Measurements from ENCODE around the gene SLMAP.

The SLMAP gene

DNA sequence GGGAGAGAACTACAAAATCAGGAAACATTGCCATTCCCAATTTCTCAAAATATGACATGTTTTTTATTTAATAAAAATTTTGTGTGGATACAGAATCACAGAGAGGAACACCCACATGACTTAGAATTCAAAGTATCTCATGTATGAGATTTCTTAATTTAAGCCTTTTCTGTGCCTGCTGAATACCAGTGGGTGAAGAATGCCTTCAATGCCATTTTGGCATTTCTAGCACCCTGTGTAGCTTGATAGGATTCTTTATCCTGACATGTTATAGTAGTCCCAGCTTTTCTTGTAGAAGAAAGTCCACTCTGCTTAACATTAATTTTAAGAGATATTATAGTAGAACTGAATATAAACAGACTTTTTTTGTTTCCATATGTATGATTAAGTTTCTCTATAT lies 3.1 kb upstream of the SLMAP start:
- DNase-seq (ENCODE audit: low read depth): no peak

- peak; percentile 32 for DNase-seq (ENCODE audit: low read depth)
These were observed 787 bp upstream of the SLMAP start for GRCh38 chr3:57755368-57755675.

GRCh38 chr3:57756528-57757401 lies 656 bp downstream of the SLMAP start:
- DNase-seq (ENCODE audit: low read depth): peak; percentile 79

DNA sequence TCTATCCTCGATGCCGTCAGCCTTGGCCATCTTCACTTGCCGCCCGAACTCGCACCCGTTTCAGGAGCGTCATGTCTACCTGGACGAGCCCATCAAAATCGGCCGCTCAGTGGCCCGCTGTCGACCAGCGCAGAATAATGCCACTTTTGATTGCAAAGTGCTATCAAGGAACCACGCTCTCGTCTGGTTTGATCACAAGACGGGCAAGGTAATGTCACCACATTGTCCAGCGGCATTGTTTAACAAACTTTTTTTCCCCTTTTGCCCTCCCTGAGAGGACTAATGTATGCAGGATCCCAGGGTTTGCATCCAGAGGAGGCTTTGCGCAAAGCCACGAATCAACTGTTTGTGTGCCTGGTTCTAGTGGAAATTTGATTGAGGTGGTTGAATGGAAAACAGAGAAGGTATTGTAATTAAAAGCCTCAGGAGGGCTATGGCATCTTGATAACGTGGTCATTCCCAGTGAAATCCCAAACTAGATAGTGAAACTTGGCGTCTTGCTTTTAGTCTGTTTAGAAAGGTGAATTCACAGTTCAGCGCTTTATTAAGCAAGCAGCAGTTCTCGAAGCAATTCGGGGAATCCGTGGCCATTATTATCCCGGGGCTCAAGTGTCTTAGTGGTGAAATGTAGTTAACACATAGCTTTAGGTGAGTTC lies 1.7 kb downstream of the SLMAP start:
- peak; percentile 39 for DNase-seq (ENCODE audit: low read depth)

GRCh38 chr3:57758686-57759085 lies 2.6 kb downstream of the SLMAP start:
- DNase-seq (ENCODE audit: low read depth): peak; percentile 39

DNA sequence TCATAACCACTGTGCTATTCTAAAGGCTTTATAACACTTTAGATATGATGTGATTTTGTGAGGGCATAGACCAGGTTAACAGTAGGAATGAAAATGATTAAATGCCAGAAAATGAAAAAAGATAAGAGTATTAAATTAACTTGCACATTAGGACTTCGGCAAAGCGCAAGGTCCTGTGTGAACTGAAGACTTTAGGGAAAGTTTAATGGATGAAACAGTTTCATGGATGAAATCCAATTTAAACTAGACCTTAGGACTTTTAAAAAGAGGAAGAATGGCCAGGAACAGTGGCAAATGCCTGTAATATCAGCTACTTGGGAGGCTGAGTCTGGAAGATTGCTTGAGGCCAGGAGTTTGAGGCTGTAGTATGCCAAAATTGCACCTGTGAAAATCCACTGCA lies 8.7 kb downstream of the SLMAP start:
- no peak for DNase-seq (ENCODE audit: low read depth)

DNA sequence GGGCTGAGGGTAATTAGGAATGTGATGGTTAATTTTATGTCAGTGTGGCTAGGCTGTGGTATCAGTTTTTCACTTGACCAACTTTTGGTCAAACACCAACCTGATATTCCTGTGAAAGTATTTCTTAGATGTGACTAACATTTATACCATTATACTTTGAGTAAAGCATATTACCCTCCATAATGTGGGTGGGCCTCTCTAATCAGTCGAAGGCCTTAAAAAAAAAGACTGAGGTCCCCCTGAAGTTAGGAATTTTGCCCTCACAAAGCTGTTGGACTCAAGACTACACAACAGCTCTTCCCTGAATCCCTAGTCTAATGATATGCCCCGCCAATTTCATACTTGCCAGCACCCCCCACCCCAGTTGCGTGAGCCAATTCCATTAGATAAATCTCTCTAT lies 12.5 kb downstream of the SLMAP start:
- no peak for DNase-seq (ENCODE audit: low read depth)

DNA sequence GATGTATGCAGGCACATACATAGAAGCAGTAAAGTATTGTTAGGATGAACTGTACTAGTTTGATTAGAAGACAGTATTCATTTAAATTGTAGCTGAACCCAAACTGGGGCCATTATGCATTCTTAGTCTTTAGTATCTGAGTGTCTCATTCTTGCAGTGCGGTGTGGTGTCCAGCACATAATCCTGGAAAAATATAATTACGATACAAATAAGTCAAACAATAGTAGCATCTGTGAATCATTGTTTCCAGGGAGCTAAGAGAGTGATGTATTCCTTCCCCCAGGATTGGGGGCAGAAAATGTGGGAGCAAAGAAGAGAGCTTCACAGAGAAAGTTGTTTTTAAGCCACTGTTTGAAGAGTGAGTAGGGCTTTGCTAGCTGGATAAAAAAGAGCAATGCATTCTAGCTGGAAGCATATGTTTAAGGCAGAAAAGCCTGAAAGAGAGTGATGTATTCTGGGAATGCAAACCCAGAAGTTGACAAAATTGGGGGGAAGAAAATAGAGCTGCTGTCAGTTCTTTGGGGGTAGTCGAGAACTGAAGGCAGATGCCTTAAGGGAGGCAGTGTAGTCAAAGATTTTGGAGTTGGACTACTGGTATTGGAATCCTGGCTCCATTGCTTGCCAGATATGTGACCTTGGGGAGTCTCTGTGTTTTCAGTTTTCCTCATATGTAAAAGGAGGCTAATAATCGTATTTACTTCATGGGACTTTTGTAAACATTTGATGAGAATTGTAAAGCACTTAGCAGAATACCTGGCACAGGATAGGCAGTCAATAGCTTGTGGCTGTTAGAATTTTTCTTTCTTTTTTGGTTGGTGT lies 14.1 kb downstream of the SLMAP start:
- no peak for DNase-seq (ENCODE audit: low read depth)

DNA sequence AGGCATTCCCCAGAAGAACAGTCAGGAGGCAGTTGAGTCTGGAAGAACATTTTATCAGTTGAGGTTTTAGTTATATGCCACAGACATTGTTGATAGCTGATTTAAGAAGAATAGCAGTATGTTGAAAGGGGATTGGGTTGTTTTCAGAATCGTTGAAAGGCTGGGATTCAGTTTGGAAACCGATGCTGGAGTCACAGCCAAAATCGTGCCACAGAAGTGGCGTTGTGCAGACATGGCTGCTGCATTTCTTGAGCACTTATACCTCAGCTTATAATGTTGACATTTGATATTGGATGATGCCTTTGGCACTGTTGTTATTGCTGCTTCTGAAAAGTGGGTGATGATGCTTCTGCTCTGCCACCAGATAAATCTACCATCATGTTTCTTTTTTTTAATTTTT lies 16.1 kb downstream of the SLMAP start:
- DNase-seq (ENCODE audit: low read depth): no peak

DNA sequence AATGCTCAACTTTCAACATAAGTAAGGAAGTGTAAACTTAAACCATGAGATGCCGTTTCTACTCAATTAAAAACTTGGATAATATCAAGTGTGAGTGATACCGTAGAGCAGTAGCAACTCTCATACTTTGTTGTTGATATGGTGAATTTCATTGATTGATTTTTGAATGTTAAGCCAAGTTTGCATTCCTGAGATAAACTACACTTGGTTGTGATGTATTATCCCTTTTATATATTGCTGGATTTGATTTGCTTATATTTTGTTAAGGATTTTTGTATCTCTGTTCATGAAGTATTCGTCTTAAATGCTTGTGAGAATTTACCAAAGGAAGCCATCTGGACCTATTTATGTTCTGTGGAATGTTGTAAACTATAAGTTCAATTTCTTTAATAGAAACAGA lies 21.7 kb downstream of the SLMAP start:
- peak; percentile 26 for DNase-seq (ENCODE audit: low read depth)

DNA sequence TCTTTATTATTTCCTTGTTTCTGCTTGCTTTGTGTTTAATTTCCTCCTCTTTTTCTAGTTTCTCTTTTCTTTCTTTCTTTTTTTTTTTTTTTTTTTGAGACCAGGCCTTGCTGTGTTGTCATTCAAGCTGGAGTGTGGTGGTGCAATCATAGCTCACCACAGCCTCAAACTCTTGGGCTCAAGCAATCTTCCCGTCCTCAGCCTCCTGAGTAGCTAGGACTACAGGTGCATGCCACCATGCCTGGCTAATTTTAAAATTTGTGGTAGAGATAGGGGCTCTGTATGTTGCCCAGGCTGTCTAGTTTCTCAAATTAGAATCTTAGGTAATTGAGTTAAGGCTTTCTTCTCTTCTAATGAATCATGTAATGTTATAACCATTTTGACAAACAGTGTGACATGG lies 22.4 kb downstream of the SLMAP start:
- peak; percentile 10 for DNase-seq (ENCODE audit: low read depth)

GRCh38 chr3:57779666-57780065 lies 23.6 kb downstream of the SLMAP start:
- no peak for DNase-seq (ENCODE audit: low read depth)

DNA sequence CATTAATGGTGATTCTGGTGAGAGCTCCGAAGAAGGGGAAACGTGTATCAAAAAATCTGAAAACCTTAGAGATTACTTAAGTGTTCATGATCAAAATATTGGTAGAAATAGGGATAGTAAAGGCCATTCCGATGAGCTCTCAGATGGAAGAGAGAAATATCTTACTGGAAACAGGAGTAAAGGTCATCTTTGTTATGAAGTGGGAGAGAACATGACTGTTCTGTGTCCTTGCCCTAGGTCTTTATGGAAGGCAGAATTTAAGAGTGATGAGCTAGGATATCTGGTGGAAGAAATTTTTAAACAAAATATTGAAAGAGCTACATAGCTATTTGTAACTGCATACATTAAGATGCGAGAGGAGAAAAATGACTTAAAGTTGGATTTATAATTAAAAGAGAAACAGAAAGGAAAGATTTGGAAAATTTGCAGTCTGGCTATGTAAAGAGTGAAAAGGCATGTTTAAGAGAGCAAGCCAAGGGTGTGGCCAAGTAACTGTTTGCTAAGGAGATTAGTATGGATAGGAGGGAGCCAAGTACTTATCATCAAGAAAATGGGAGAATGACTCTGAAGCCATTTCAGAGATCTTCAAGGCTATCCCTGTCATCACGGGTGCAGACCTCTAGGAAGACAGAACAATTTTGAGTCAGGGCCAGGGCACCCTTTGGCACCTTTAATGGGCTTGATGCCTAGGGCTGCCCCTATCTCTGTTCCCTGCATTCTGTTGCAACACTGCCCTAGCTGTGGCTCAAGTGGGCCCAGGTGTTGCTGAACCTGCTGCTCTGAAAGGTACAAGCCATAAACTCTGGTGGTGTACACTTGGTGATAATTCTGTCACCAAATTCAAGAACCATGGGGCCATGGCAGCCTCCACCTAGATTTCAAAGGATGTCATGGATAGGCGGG lies 27.3 kb downstream of the SLMAP start:
- DNase-seq (ENCODE audit: low read depth): no peak

GRCh38 chr3:57784089-57784735 lies 28.1 kb downstream of the SLMAP start:
- no peak for DNase-seq (ENCODE audit: low read depth)

- no peak for DNase-seq (ENCODE audit: low read depth)
These were observed 29.3 kb downstream of the SLMAP start for GRCh38 chr3:57785446-57785845.

DNA sequence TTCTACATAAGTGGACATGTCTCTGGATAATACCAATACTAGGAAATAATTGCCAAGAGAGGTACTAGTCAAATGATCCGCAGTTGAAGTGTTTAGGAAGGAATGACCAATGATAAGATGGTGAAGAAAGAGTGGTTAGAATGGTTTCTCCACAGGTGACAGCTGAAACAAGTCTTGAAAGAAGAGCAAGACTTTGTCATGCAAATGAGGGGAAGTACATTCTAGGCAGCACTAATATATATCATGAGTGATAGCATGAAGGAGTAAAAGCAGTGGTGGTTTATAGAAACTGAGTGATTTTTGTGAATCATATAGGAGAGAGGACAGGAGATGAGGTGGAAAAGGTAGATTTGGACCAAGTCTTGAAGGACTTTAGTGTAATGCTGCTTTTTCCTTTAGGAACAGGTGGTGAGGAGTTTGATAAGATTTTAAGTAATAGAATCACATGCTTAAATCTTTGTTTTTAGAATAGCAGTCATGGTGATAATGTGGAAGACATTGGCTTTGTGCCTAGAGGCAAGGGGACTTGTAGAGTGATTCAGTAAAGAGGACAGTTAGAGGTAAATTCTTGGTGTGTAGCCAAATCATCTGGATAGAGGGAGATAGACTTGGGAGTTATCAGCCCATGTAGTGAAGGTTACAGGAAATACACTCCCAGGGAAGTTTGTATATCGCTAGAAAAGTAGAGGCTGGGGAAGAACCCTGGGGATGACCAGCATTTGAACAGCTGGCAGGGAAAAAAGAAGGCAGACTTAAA lies 31.9 kb downstream of the SLMAP start:
- peak; percentile 22 for DNase-seq (ENCODE audit: low read depth)

GRCh38 chr3:57788624-57789018 lies 32.5 kb downstream of the SLMAP start:
- DNase-seq (ENCODE audit: low read depth): no peak

DNA sequence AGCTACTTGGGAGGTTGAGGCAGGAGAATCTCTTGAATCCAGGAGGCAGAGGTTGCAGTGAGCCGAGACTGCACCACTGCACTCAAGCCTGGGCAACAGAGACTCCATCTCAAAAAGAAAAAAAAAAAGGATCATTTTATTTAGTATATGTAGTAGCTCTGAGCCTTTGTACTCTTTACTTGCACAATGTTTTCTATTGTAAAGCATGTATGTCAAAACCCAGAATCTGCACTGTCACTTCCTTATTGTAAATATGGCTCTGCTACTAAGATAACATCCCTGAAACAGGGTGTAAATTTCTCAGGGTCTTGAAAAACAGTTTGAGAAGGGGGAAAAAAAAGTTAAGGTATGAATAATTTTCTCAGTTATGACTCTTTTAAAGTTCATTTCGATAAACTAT lies 35.1 kb downstream of the SLMAP start:
- no peak for DNase-seq (ENCODE audit: low read depth)

- DNase-seq (ENCODE audit: low read depth): no peak
These were observed 36.1 kb downstream of the SLMAP start for GRCh38 chr3:57792198-57792597.

- peak; percentile 17 for DNase-seq (ENCODE audit: low read depth)
These were observed 37.7 kb downstream of the SLMAP start for GRCh38 chr3:57793737-57794187.

DNA sequence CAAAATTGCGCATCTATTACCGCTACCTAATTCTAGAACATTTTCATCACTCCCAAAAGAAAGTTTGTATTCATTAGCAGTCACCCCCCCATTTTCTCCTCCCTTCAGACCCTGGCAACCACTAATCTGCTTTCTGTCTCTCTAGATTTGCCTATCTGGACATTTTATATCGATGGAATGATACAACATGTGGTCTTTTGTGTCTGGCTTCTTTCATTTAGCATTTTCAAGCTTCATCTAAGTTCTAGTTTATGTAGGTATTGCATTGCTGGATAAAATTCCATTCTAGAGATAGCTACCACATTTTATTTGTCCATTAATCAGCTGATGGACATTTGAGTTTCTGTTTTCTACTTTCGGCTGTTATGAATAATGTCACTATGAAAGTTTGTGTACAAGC lies 38.4 kb downstream of the SLMAP start:
- no peak for DNase-seq (ENCODE audit: low read depth)
